HG02938 (cell line): ENCODE data around the gene MYO5A.
"Not testable (repeated sequence)": the region's sequence is repeated elsewhere in the genome, so short reads cannot be mapped to it uniquely, and the experiment has no call there.

ENCODE experiments used
- ATAC-seq: cut with Tn5 transposase; IDR thresholded peaks from one replicate; pipeline ENCODE4 v1.9.1; 2021; ENCODE audit warnings: mild to moderate bottlenecking, moderate library complexity; ENCODE audit not compliant: unreplicated experiment

Gene MYO5A

GRCh38 chr15:52295421-52296001 lies 233.2 kb downstream of the MYO5A start, which contains the start of gene MYO5C:
Gene MYO5C (minus strand): TSS chr15:52295804. CDS start chr15:52295636, 168 bp downstream.
- no peak for ATAC-seq

- no peak for ATAC-seq
These were observed 233.7 kb downstream of the MYO5A start for GRCh38 chr15:52294881-52295420.

- no peak for ATAC-seq
These were observed 235.8 kb downstream of the MYO5A start for GRCh38 chr15:52292780-52293392.

- ATAC-seq: no peak
These were observed 237.5 kb downstream of the MYO5A start for GRCh38 chr15:52291204-52291603.

- no peak for ATAC-seq
These were observed 237.9 kb downstream of the MYO5A start for GRCh38 chr15:52290800-52291199.

- no peak for ATAC-seq
These were observed 238.4 kb downstream of the MYO5A start for GRCh38 chr15:52290329-52290728.

- no peak for ATAC-seq
These were observed 239.0 kb downstream of the MYO5A start for GRCh38 chr15:52289629-52290081.

- ATAC-seq: no peak
These were observed 239.7 kb downstream of the MYO5A start for GRCh38 chr15:52288986-52289385.

GRCh38 chr15:52288051-52288942 lies 240.4 kb downstream of the MYO5A start:
- ATAC-seq: no peak

- no peak for ATAC-seq
These were observed 241.6 kb downstream of the MYO5A start for GRCh38 chr15:52287114-52287513.

GRCh38 chr15:52285941-52286340 lies 242.7 kb downstream of the MYO5A start:
- not testable (repeated sequence) for ATAC-seq

GRCh38 chr15:52284164-52284563 lies 244.5 kb downstream of the MYO5A start:
- ATAC-seq: no peak

GRCh38 chr15:52283281-52283680 lies 245.4 kb downstream of the MYO5A start:
- ATAC-seq: no peak

GRCh38 chr15:52282418-52282817 lies 246.3 kb downstream of the MYO5A start:
- ATAC-seq: no peak

GRCh38 chr15:52281085-52282035 lies 247.3 kb downstream of the MYO5A start:
- no peak for ATAC-seq

- no peak for ATAC-seq
These were observed 248.2 kb downstream of the MYO5A start for GRCh38 chr15:52280326-52281084.

- ATAC-seq: no peak
These were observed 249.9 kb downstream of the MYO5A start for GRCh38 chr15:52278636-52279367.

- no peak for ATAC-seq
These were observed 250.5 kb downstream of the MYO5A start for GRCh38 chr15:52278135-52278534.

- no peak for ATAC-seq
These were observed 251.1 kb downstream of the MYO5A start for GRCh38 chr15:52277575-52277974.
